ENCODE data around the gene DHH.

DNA sequence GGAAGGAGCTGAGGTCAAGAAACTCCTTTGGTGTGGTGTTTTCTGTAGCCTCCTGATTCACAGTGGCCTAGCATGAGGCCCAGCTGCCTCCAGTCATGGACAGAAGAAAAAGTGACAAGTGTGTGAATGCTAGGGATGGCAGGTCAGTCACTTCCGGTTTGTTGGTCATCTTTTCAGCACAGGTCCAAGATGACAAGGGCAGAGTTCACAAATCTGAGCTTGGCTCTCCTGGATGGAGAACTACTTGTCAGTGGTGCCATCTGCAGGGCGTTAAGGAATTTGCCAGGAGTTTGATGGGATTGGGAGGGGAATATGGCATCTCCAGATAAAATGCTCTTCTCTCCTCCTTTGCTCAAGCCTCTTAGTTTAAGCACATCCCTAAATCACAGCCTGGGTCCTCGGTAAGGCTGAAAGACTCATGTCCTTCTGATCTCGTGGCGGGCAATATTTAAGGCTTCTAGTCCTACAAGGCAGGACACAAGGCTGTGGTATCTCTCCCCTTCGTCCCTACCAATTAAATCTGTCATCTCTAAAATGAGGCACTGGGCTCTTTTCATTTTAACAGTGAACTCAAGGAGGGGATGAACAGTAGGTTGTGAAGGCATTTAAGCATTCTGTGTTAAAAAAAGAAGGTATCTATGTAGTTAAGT, 26.6 kb upstream of the DHH start:
- TF ChIP-seq, protein P1, sequence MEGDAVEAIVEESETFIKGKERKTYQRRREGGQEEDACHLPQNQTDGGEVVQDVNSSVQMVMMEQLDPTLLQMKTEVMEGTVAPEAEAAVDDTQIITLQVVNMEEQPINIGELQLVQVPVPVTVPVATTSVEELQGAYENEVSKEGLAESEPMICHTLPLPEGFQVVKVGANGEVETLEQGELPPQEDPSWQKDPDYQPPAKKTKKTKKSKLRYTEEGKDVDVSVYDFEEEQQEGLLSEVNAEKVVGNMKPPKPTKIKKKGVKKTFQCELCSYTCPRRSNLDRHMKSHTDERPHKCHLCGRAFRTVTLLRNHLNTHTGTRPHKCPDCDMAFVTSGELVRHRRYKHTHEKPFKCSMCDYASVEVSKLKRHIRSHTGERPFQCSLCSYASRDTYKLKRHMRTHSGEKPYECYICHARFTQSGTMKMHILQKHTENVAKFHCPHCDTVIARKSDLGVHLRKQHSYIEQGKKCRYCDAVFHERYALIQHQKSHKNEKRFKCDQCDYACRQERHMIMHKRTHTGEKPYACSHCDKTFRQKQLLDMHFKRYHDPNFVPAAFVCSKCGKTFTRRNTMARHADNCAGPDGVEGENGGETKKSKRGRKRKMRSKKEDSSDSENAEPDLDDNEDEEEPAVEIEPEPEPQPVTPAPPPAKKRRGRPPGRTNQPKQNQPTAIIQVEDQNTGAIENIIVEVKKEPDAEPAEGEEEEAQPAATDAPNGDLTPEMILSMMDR (IDR thresholded peaks at IDR 0.05), result peak in 1 of 2 donors; percentile 55
- TF ChIP-seq POLR2A (IDR thresholded peaks at IDR 0.05), result no peak
- no peak for TF ChIP-seq POLR2AphosphoS5 (IDR thresholded peaks at IDR 0.05)

All from suprapubic skin (tissue), 4 donors.